ENCODE data around the gene CST4.
A peak's percentile ranks its signal among the peaks of the same experiment; 100 is the strongest.
"Not testable (repeated sequence)": the region's sequence is repeated elsewhere in the genome, so short reads cannot be mapped to it uniquely, and the experiment has no call there.

The CST4 gene

DNA sequence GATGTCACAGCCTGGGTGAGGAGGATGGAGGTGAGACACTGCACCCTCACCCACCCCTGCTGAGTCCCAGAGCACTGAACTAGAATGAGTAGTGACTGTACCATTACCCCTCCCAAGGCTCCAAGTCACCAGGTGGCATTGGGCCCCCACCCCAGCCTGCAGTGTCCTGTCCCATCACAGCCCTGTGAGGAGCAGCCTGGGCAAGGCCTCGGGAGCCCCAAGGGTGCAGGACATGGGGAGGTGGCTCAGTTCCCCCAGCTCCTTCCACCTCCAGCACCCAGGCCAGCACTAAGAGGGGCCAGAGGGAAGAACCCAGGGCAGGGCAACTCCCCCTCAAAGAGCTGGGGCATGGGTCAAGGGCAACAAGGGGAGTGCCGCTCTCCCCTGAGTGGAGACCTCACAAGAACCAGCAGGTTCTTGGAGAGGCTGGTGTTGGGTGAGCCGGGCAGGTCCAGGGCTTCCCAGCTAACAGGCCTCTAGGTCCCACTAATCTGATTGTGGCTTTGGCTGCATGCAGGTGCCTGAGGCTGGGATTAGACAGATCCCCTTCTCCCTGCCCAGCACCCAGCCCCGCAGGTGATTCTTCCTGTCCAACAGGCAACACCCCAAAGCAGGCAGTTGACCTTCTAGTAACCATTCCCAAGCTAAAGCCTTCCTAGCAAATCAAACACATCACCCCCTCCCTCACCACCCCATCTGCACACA, 2.6 kb downstream of the CST4 start:
- no peak for DNase-seq

GRCh38 chr20:23685529-23685896, 3.3 kb downstream of the CST4 start:
- not testable (repeated sequence) for DNase-seq

DNA sequence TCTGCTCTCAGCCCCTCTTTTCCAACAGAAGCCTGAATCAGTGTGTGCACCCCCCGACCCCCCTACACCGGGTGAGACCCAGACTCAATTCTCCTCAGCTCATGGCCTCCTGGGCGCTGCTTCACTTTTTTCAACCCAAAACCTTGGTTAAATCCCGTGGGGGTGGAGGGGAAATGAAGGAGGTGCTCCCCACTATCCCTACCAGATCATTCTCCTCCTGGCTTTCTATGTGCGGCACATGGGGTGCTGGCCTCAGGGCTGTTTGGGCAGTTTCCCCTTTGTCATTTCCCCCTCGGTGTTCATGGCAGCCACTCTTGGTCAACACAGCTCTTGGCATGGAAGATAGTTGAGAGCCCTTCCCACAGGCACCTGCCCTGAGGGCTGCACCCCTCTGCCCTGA, 4.6 kb downstream of the CST4 start:
- DNase-seq, result no peak

DNA sequence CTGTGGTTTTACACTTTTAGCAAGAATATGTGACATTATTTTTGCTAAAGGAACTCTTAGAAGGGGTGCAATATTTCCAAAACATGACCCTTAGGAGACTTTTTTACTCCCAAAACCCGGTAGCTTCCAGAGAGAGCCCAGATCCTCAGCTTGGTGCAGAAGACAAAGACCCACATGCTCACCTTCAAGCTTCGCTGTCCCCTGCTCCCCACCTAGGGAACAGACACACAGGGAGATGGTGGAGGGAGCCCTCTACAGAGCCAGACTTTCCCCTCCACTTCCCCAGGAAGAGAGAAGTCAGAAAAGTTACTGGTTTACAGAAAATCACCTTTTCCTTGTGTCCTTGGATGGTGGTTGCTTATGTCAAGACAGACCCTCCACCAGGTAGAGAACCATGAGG, 5.0 kb downstream of the CST4 start:
- DNase-seq, result no peak

DNA sequence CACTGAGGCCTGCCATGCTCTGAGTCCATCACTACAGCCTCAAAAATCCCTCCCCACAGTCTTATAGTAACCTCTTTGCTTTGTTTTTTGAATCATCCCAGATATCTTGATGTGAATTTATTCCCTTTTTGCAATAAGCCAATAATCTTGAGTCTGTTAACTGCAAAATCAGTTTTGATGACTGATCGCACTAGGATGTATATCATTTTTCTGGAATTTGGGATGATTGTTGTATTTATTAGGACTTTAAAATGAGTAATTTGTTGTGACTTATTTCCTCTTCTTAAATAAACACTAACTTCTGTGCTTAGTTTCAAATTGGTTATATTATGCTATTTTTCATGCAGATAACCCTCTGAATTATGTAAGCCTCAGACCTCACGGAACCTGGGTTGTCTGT, 5.6 kb downstream of the CST4 start:
- DNase-seq, result no peak

DNA sequence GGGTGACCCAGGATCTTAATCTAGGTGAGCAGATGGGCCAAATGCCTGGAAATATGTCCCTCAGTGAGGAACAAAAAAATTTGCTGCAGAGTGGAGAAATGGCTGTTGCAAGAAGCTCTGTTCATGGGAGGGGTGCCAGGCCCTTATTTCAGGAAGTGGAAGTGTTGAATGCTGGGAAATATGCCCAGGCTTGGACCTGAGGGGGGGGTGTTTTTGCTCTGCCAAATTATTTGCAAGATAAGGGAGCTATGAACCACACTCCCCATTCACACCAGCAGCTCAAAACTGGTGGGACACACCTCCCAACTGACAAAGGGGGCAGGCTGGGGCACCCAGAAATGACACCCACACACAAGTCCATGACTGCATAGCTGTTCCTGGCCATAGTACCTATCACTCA, 8.7 kb downstream of the CST4 start:
- DNase-seq, result no peak

- no peak for DNase-seq
Observed at GRCh38 chr20:23679133-23680092, 9.4 kb downstream of the CST4 start.

GRCh38 chr20:23673209-23673608, 15.6 kb downstream of the CST4 start:
- DNase-seq, result no peak

- DNase-seq, result no peak
Observed at GRCh38 chr20:23672158-23672557, 16.7 kb downstream of the CST4 start.

DNA sequence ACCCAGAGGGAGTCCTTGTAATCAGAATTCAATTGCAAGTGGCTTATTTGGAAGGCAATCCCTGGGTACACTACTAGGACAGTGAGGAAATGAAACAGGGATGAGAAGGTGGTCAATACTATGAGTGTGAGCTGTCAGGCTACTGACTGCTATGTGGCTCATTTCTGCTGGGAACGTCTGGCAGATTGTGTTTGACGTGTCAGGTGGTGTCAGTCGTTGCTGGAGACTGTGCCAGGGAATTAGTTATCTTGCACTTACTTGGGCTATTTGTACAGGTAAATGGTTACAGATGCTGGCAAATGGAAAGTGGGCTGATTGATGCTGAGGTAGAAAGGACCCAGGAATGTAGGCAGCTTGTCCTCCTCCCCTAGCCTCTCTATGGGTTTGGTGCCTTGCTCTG, 17.4 kb downstream of the CST4 start:
- DNase-seq, result no peak

- DNase-seq, result no peak
Observed at GRCh38 chr20:23670361-23670760, 18.5 kb downstream of the CST4 start.

DNA sequence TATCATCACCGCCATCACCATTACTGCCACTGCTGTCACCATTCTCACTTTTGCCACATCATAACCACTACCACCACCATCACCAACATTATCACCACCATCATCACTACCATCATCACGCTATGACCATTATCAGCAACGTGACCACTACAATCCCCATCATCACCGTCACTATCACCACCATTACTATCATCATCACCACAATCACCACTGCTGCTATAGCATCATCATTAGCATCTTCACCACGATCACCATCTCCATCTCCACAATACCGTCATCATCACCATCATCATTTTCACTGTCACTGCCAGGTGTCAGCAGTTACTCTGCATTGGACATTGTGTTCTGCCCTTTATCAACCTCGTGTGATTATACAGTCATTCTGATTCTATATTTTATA, 19.0 kb downstream of the CST4 start:
- no peak for DNase-seq

DNA sequence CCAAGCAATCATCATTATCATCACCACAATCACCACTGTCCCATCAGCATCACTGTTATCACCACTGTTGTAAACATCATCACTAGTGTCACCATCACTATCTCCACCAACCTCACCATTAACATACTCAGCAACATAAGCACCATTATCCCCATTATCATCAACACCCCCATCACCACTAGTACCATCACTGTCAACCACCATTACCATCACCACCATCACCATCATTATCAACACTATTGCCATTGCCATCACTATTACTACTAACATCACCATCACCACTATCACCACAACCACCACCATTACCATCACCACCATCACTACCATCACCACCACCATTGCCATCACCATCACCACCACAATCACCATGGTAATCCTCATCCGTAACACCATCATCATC, 19.5 kb downstream of the CST4 start:
- DNase-seq, result no peak

GRCh38 chr20:23668477-23668951, 20.3 kb downstream of the CST4 start:
- peak; percentile 38 for DNase-seq

DNA sequence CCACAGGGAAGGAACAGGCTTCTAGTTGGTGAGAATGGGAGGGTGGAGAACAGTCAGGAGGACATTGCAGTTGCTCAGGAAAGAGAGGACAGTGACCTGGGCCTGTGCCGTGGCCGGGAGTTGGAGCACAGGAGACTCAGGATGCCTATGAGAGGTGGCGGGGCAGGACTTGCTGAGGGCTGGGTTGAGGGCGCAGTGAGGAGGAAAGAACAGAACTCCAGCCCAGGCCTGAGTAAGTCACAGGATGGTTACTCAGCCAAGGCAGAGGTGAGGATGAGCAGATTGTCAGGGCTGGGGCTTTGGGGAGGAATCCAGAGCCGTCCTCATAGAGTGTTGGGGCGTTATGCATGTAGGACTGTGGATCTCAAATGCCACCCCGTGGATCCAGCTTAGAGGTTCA, 21.2 kb downstream of the CST4 start:
- DNase-seq, result no peak

GRCh38 chr20:23666698-23667097, 22.1 kb downstream of the CST4 start:
- DNase-seq, result no peak

- DNase-seq, result no peak
Observed at GRCh38 chr20:23666189-23666588, 22.6 kb downstream of the CST4 start.

GRCh38 chr20:23664954-23665353, 23.9 kb downstream of the CST4 start:
- DNase-seq, result no peak

- DNase-seq, result not testable (repeated sequence)
Observed at GRCh38 chr20:23664046-23664445, 24.8 kb downstream of the CST4 start.

GRCh38 chr20:23663180-23663579, 25.7 kb downstream of the CST4 start:
- DNase-seq, result no peak

GRCh38 chr20:23662276-23662870, 26.5 kb downstream of the CST4 start:
- DNase-seq, result no peak

GRCh38 chr20:23661002-23661429, 27.8 kb downstream of the CST4 start:
- DNase-seq, result no peak

DNA sequence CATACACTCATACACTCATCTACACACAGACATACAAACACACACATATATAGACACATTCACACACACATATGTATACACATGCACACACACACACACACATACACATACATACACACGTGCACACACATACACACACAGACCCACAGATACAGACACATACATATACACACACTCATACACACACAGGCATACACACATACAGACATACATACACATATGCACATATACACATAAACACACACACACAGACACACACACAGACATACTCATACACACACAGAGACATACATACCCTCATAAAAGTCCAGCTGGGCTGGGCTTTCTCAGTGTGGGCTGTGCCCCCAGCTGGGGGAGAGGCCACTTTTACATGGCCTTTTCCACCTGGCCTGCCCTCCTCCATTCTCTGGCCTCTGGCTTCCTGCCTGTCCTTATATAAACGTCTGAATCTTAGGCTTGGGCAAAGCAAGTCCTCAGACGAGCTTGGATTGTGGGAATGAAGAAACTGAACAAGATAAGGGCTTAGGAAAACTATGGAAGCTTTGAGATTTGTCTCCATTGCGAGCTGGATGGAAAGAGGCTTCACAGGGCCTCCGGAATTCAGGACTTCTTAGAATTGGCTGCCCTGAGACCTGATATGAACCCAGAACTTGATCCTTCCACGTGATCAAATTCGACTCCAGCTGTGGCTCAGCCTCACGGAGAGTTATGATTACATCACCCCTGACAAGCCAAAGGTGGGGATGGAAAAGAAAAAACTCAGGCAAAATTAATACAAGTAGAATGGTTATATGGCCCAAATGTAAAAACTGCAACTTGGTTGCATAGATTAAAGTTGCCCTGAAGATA, 28.6 kb downstream of the CST4 start:
- no peak for DNase-seq
